ENCODE data around the gene EIPR1.

Gene EIPR1

GRCh38 chr2:3307236-3307635 is 70.4 kb downstream of the EIPR1 start:
- H3K9me3 ChIP-seq (ENCODE audit: insufficient read depth, low read length) = no peaks in the 10 kb centered on the region
- no peak overlapping the region for H3K27ac ChIP-seq (ENCODE audit: low read depth, low read length)
- no peak overlapping the region for H2AFZ ChIP-seq (ENCODE audit: low read depth, low read length, severe bottlenecking)
- H3K36me3 ChIP-seq (ENCODE audit: low read length) = no peaks in the 10 kb centered on the region
- H3K4me2 ChIP-seq (ENCODE audit: low read depth, low read length, poor library complexity, severe bottlenecking) = no peak overlapping the region
- H4K20me1 ChIP-seq (ENCODE audit: low read depth, low read length) = no peaks in the 10 kb centered on the region
- H3K79me2 ChIP-seq (ENCODE audit: insufficient read depth, low read length) = peaks cover 13% of the 10 kb centered on the region
- no peak overlapping the region for H3K9ac ChIP-seq (ENCODE audit: low read length)
- H3K27me3 ChIP-seq (ENCODE audit: low read length) = no peaks in the 10 kb centered on the region
- no peak for TF ChIP-seq EZH2phosphoT487 (conservative IDR thresholded peaks at IDR 0.05; ENCODE audit: low read length)
- TF ChIP-seq, protein P1, sequence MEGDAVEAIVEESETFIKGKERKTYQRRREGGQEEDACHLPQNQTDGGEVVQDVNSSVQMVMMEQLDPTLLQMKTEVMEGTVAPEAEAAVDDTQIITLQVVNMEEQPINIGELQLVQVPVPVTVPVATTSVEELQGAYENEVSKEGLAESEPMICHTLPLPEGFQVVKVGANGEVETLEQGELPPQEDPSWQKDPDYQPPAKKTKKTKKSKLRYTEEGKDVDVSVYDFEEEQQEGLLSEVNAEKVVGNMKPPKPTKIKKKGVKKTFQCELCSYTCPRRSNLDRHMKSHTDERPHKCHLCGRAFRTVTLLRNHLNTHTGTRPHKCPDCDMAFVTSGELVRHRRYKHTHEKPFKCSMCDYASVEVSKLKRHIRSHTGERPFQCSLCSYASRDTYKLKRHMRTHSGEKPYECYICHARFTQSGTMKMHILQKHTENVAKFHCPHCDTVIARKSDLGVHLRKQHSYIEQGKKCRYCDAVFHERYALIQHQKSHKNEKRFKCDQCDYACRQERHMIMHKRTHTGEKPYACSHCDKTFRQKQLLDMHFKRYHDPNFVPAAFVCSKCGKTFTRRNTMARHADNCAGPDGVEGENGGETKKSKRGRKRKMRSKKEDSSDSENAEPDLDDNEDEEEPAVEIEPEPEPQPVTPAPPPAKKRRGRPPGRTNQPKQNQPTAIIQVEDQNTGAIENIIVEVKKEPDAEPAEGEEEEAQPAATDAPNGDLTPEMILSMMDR (IDR thresholded peaks at IDR 0.05; ENCODE audit: insufficient read depth, low read length, poor library complexity, severe bottlenecking) = no peak
- H3K4me3 ChIP-seq (ENCODE audit: insufficient read depth, low read length, poor library complexity, severe bottlenecking) = no peak overlapping the region
- no peaks in the 10 kb centered on the region for H3F3A ChIP-seq (ENCODE audit: insufficient read depth)
- H3K9me2 ChIP-seq (replicated peaks; ENCODE audit: insufficient read depth, low read length) = no peaks in the 10 kb centered on the region

GRCh38 chr2:3305952-3306351 is 71.7 kb downstream of the EIPR1 start:
- TF ChIP-seq, protein P1 (IDR thresholded peaks at IDR 0.05; ENCODE audit: insufficient read depth, low read length, poor library complexity, severe bottlenecking) = no peak
- no peak overlapping the region for H3K9ac ChIP-seq (ENCODE audit: low read length)
- no peak overlapping the region for H3K4me2 ChIP-seq (ENCODE audit: low read depth, low read length, poor library complexity, severe bottlenecking)
- H3K27me3 ChIP-seq (ENCODE audit: low read length) = no peaks in the 10 kb centered on the region
- H3K4me3 ChIP-seq (ENCODE audit: insufficient read depth, low read length, poor library complexity, severe bottlenecking) = no peak overlapping the region
- no peaks in the 10 kb centered on the region for H3K9me3 ChIP-seq (ENCODE audit: insufficient read depth, low read length)
- H3K36me3 ChIP-seq (ENCODE audit: low read length) = no peaks in the 10 kb centered on the region
- no peaks in the 10 kb centered on the region for H3K9me2 ChIP-seq (replicated peaks; ENCODE audit: insufficient read depth, low read length)
- no peak overlapping the region for H3K27ac ChIP-seq (ENCODE audit: low read depth, low read length)
- peaks cover 13% of the 10 kb centered on the region for H3K79me2 ChIP-seq (ENCODE audit: insufficient read depth, low read length)
- H3F3A ChIP-seq (ENCODE audit: insufficient read depth) = no peaks in the 10 kb centered on the region
- H4K20me1 ChIP-seq (ENCODE audit: low read depth, low read length) = no peaks in the 10 kb centered on the region
- no peak overlapping the region for H2AFZ ChIP-seq (ENCODE audit: low read depth, low read length, severe bottlenecking)

DNA sequence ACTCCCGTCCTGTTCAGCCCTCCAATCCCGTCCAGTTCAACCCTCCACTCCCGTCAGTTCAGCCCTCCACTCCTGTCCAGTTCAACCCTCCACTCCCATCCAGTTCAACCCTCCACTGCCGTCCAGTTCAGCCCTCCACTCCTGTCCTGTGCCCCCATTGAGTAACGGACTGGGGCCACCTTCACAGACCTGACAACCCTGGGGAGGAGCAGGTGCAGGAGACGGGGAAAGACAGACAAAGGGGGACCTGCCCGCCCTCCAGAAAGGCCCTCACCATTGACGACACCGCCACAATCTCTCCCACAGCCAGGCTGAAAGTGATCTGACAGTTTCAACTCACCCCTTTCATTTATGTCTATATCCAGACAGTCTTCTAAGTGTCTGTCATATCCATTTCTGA is 72.2 kb downstream of the EIPR1 start:
- H3K36me3 ChIP-seq (ENCODE audit: low read length) = no peaks in the 10 kb centered on the region
- peaks cover 16% of the 10 kb centered on the region for H3K79me2 ChIP-seq (ENCODE audit: insufficient read depth, low read length)
- no peaks in the 10 kb centered on the region for H4K20me1 ChIP-seq (ENCODE audit: low read depth, low read length)
- H3K27ac ChIP-seq (ENCODE audit: low read depth, low read length) = no peak overlapping the region
- H3K4me3 ChIP-seq (ENCODE audit: insufficient read depth, low read length, poor library complexity, severe bottlenecking) = no peak overlapping the region
- no peaks in the 10 kb centered on the region for H3K9me2 ChIP-seq (replicated peaks; ENCODE audit: insufficient read depth, low read length)
- no peak overlapping the region for H2AFZ ChIP-seq (ENCODE audit: low read depth, low read length, severe bottlenecking)
- no peak overlapping the region for H3K4me2 ChIP-seq (ENCODE audit: low read depth, low read length, poor library complexity, severe bottlenecking)
- H3K9ac ChIP-seq (ENCODE audit: low read length) = no peak overlapping the region
- H3K27me3 ChIP-seq (ENCODE audit: low read length) = no peaks in the 10 kb centered on the region
- TF ChIP-seq, protein P1 (IDR thresholded peaks at IDR 0.05; ENCODE audit: insufficient read depth, low read length, poor library complexity, severe bottlenecking) = no peak
- TF ChIP-seq EZH2phosphoT487 (conservative IDR thresholded peaks at IDR 0.05; ENCODE audit: low read length) = no peak
- no peaks in the 10 kb centered on the region for H3F3A ChIP-seq (ENCODE audit: insufficient read depth)
- H3K9me3 ChIP-seq (ENCODE audit: insufficient read depth, low read length) = no peaks in the 10 kb centered on the region
